Activated CD8-positive, alpha-beta memory T cell treated with anti-CD3 and anti-CD28 coated beads, Interleukin-2, amount 50 U/mL, for 48 hours (primary cell): Measurements from ENCODE around the gene RDH8.

ENCODE experiments used
- DNase-seq: peaks from one replicate; pipeline ENCODE4 v3.0.0-alpha.2; 2020

Gene RDH8

DNA sequence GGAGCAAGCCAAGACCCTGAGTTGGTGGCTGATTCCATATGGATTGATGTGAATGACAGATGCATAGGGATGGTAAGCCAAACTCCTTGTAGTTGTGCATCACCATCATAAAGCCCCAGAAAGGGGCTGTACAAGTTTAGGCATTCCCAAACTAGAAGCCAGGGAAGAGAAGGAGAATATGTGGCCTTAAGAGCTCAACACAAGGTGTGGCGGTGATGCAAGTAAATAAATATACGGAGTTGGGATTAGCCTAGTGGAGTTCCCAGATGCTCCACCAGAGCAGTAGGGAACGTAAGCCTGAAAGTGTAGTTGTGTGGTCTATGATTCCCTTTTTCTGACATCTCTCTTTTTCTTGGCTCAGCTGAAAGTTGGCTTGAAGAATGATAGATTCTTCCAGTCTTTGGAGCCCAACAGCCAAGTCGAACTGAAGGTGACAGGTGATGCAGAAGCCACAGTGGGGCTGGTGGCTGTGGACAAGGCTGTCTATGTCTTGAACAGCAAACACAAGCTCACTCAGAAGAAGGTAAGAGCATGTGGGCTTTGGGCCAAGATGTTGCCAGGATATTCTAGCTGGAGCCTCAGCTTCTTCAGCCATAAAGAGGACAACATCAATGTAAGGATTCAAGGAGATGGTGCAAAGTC is 30.1 kb downstream of the RDH8 start:
- DNase-seq: no peak

DNA sequence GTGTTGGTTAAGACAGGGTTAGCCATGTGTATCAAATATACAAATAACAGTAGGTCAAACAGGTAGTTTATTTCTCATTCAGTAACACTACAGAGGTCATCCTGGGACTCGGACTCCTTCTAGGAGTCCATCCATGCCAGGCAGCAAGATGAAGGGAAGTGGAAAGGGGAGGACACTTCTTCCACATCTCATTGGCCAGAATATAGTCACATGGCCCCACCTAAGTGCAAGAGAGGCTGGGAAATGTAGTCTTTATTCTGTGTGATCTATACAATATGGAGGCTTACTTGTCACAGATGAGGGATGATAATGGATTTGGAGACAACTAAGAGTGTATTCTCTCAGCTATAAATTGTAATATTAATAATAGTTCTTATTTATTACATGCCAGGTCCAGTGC is 31.1 kb downstream of the RDH8 start:
- DNase-seq: no peak

DNA sequence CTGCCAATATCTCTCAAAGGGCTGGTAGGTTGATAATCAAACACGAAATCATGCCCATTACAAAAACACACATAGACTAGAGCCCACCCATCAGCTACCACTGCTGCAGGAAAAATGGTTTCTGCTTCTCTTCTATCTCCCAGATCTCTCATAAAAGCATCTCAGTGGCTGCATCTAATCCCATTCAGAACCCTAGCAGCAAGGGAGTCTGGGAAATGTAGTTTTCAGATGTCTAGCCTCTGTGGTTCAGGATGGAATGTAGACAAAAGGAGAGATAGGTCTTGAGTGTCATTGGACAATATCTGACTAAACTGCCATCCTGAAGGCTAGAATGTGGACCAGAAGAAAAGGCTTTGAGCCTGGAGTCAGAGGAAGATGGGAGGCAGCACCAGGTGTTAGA is 32.1 kb downstream of the RDH8 start:
- DNase-seq: no peak

DNA sequence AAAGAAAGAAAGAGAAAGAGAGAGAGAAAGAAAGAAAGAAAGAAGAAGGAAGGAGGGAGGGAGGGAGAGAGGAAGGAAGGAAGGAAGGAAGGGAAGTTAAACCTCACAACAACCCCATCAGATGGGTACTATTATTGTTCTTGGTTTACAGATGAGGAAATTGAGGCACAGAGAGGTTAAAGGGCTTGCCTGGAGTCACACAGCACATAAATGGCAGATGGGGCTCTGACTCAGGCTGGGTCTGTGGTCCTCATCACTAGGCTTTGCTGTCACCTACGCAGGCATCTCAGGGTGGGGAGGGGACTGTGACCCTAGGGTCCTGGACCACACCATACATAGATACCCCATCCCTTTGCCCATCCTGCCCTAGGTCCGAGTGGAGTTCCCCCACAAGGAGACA is 36.3 kb downstream of the RDH8 start:
- no peak for DNase-seq

DNA sequence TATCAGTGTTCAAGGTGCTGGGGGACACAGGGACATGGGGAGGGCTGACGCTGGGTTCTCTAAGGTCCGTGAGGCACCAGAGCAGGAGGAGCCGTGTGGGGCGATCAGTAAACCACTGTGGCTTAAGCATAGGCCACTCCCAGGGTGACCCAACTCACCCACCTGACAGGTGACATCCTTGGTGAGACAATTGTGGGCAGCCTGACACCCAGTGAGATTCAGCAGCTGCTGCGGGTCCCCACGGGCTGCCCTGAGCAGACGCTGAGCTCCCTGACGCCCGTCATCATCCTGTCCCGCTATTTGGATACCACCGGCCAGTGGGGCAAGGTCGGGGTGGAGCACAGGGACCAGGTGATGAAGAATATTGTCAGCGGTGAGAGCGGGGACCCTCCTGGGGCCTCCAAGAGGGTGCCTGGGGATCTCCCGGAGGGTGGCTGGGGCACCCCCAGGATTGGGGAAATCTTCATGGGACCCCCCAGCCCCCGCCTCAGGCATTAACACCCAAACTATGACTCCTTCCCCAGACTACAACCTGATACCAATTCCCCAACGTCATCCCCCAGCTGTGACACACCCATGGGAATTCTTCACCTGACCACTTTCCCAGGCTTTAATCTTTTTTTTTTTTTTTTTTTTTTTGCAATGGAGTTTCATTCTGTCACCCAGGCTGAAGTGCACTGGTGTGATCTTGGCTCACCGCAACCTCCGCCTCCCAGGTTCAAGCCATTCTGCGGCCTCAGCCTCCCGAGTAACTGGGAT is 39.5 kb downstream of the RDH8 start:
- no peak for DNase-seq

DNA sequence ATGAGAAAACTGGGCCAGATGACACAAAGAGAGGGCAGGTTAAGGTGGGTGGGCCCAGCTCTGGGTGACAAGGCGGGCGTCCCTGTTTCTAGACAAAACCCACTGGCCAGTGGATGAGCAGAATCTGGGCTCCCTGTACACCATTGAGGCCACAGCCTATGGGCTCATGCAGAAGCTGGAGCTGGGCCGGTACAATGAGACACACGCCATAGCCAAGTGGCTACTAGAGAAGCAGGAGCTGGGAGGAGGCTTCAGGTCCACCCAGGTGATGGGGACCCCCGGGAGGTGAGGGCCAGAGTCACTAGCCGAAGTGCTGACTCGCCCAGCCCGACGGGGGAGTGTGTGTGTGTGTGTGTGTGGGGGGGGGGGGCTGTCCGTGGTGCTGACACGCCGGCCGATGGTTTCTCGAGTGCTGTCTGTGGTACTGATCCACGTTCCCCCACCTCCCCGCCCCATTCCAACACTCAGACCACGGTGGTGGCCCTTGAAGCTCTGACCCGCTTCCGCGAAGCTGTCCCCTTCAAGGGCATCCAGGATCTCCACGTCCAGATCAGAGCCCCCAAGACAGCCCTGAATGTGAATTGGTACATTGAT is 48.5 kb downstream of the RDH8 start:
- no peak for DNase-seq

DNA sequence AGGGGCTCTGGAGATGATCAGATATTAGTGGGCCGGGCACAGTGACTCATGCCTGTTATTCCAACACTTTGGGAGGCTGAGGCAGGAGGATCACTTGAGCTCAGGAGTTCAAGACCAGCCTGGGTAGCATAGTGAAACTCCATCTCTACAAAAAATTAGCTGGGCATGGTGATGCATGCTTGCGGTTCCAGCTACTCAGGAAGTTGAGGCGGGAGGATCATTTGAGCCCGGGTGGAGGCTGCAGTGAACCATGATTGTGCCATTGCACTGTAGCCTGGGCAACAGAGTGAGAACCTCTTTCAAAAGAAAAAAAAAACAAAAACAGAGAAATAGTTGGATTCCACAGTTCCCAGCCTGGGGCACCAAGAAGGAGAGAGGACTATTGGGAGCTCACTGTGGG is 54.9 kb downstream of the RDH8 start:
- no peak for DNase-seq

DNA sequence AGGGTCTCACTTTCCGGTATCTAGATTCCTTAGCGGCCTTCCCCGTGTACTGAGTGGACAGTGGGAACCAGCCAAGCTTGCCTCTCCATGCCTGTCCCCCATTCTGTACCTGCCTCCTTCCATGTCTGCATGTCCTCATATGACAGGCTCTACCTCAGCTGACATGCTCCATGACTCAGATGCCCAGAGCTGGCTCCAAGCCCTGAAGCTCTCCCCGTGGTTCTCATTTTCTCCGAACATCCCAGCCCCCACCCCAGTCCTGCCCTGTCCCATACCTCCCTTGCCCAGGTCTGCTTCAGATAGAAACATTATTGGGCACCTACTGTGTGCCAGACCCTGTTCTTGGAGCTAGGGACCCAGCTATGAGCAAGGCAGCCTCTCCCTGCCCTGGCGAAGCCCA is 55.8 kb downstream of the RDH8 start:
- no peak for DNase-seq

DNA sequence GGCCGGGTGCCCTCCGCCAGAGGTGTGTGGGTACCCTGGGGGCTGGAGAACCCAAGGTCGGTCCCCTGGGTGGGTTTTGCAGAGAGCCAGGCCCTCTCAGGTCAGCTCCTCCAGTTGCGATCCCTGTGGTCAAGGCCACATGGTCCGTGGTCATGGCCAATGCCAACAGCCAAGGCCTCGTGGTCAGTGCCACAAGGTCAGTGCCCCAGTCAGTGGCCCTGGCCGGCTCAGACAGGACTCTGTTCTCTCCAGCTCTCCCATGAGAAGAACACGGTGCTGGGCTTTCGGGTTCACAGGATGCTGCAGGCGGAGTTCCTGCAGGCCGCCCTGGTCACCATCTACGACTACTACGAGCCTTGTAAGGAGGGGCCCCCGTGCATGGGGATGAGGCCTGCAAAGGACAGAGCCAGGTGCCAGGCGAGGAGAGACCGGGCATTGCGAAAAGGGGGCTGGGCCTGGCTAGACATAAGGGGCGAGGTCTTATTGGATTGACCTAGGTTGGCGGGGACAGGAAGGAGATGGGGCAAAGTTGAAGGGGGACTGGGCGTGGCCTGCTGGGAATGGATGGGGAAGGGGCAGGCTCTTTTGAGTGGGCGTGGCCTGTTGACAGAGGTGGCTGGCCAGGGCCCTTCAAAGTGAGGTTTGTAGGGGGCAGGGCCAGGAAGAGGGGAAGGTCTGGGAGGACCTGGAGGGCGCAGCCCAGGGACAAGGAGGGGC is 57.6 kb downstream of the RDH8 start:
- no peak for DNase-seq
